Measurements from ENCODE around the gene TM6SF1.
A peak's percentile ranks its signal among the peaks of the same experiment; 100 is the strongest.
"Not testable (repeated sequence)": the region's sequence is repeated elsewhere in the genome, so short reads cannot be mapped to it uniquely, and the experiment has no call there.

TM6SF1 gene

DNA sequence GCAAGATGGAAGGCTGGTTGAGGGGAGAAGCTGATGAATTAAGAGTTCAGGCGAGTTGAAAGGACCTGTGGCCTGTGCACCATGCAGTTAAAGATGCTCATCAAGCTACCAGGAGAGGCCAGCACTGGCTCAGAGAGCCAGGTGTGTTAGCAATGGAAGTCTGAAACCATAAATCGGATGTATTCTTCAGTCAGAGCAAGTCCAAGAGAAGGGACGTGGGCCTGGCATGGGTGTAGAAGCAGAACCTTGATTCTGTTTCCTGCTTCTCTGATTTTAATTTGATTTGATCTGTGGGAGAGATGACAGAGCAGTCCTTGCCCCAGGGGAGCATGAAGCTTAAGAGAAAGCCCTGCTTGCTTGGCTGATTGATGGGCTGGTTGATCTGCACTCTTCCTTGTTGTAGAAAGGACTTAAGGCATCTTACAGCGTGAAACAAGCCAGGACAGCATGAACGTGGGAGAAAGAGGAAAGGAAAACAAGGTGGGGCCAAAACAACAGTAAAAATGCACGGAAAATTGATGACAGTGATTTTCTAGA lies 10.9 kb downstream of the TM6SF1 start:
- no peak for DNase-seq

DNA sequence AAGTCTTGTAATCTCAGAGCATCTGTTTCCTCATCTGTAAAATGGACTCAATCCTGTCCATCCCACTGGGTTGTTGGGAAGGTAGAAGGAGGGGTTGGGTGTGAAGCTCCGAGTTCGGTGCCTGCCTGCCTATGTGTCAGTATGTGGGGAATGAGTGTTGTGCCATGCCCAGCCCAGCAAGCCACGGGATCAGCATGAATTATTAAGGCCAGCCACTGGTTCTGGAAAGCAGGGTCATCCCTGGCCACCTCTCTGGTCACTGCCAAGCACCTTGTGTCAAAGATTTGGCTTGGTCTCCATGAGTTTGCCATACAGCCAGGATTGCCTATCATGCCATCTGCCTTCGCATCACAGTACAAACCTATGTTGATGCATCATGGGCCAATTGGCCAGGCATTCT lies 11.5 kb downstream of the TM6SF1 start:
- no peak for DNase-seq

DNA sequence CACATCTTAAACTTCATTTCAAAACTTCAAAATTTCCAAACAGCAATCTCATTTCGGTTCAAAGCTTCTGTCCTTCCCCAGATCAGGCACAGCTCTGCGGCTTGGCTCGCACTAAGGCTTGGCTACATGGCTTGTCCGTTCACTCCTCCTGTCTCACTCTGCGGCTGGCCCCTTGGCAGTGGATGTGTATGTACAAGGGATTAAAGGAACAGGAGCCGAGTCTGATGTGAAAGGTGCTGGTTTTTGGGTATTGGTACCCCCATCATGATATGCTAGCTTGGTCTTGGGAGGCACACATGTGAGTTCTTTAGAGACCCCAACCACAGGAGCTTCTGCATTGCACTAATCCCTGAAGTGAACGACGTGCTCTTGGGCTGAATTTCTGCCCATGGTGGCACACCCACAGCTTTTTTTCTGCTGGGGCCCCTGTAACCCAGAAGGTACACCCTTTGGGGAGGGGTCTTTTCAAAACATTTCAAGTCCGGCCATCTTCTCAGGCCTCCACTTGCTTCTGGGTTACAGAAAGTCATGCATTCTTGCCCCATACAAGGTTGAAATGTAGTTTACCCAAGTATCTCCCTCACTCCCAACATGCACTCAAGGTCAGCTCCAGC lies 12.6 kb downstream of the TM6SF1 start:
- DNase-seq = no peak

DNA sequence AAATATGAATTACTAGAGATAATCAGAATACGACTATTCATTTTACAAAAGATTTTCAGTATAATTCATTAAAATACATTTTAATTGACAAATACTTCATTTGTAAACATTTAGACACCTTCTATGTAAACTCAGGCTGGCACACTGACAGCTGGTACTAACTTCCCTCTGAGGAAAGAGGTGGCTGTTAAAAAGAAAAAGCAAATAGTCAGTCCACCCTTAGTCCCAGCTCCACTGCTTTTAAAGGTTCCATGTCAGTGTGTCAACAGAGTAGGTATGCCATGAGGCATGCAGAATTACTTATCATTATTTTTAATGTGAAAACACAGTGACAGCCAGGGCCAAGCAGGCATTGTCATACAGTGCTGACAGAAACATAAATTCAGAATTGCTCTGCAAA lies 16.1 kb downstream of the TM6SF1 start:
- DNase-seq = no peak

DNA sequence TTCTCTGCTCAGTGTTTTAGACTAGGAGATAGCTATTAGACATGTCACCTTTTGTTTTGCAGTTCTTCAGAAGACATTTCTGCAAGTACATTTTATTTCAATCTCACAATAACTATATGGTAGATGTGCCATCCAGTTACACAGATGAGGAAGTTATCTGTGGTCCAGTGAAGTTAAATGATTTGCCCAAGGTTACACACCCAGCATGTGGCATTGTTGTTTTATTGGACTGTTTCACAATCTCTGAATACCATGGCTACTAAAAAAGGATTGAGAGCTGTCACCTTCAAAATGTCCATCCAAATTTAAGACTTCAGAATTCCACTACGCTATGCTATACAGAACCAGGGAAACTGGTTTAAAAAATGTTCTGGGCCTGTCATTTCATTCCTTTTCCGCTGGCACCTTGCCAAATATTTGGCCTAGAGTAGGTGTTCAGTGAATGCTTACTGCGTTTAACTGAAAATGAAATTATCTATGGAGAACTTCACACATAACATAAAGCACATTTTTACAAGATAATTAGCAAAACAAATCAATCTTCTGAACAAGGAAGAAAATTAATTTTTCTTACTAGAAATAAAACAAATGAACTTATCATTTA lies 20.2 kb downstream of the TM6SF1 start:
- DNase-seq = no peak

DNA sequence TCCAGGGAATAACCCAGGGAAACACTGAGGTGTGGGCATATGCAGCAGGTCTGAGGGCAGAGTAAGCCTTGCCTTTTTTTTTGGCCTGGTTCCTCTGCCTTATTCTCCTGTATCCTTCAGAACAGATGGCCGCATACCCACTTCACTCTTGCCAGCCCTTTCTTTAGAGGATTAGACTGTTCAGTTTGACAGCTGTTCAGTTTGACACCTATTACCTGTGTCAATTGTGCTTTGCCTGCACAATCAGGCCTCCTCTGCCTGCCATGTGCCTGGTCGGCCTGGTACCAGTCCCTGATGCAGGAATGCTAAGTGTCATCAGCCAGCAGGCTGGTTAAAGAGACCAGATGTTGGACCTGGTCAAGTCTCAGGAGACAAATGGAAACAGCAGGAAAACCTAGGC lies 22.3 kb downstream of the TM6SF1 start:
- no peak for DNase-seq

DNA sequence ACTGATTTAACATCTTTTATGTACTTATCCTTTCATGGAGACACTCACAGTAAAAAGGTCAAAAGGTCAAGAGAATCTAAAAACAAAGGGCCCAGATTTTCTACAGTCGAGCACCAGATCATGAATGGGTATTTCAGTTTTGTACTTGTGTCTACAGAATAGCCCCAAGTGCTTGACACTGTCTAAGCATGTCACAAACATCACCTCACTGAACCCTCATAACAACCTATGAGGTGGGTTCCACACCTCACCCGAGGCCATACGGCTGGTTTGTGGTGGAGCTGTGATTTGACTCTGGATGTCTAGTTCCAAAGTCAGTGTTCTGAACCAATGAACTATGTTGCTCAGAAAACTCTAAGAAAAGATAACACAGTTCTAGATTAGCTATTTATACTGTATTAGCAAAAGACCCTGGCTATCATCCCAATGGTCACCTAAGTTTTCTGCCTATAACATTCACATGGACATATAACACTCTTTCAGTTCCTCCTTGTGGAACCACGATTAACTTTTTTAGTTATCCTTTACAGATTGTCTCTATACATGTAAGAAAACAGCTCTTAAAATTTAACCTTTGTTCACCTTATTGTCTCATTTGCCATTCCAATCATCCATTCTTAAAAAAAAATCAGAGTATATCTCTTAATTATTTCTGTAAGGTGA lies 25.5 kb downstream of the TM6SF1 start:
- no peak for DNase-seq

DNA sequence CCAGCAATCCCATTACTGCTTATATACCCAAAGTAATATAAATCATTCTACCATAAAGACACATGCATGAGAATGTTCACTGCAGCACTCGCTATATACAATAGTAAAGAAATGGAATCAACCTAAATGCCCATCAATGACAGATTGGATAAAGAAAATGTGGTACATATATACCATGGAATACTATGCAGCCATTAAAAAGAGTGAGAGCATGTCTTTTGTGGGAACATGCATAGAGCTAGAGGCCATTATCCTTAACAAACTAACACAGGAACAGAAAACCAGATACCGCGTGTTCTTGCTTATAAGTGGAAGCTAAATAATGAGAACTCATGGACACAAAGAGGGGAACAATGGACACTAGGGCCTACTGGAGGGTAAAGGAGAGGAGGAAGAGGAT lies 34.7 kb downstream of the TM6SF1 start:
- DNase-seq = not testable (repeated sequence)

DNA sequence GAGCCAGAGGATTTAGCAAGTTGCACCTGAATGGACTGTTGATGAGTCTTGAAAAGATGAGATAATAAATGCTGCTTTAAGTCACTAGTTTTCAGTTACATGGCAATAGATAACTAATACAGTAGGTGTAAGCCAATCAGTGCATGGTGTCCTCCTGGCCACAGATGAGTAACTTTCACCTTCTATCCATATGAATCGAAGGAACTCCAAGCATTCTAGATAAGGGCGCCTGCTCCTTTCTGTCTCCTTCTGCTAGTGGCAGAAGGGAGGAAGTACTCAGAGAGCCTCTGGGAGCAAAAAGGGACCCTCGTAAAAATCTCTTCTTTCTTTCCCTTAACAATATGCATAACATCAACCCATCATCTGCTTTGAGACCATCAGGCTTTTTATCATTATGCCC lies 37.3 kb downstream of the TM6SF1 start:
- DNase-seq = no peak

DNA sequence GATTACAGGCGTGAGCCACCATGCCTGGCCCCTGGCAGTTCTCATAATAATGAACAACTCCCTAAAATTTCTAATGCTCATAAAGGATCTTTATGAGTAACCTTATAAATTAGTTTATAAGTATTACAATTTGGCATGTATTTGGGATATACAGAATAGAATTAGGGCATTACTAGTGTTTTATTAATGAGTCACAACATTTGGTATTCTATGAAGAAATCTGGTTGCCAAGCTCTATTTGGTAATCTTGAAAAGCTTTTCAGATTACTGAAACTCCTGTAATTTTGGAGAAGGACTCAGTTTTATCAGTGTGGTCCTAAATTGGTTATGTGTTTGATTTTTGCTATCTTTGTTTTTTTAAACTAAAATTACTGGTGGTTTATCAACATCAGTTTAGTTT lies 45.8 kb downstream of the TM6SF1 start:
- DNase-seq = no peak

DNA sequence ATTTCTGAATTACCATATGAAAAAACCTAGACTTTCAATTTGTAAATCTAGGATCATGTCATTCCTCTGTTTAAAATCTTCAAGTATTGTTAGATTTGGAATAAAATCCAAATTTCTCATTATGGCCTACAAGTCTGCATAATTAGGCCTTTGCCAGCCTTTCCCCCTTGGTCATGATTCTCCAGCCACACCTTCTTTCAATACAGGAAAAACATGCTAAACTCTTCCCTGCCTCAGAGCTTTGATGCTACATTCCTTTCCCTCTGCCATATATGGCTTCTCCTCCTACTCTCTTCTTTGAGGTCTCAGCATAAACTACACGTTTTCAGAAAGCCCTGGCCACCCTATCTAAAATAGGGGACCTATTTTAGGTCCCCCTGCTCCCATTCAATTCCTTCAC lies 48.5 kb downstream of the TM6SF1 start:
- no peak for DNase-seq

DNA sequence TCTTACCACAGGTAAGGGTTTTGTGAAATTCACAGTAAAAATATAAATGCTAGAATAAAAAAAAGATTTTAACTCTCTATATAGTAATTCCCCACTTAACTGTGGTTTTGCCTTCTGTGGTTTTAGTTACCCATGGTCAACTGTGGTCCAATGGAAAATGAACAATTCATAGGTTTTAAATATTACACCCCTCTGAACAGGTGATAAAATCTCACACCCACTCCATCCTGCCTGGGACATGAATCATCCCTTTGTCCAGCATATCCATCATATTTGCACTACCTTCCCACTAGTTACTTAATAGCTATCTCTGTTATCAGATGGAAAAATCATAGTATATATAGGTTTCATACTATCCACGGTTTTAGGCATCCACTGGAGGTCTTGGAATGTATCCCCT lies 50.9 kb downstream of the TM6SF1 start:
- no peak for DNase-seq

DNA sequence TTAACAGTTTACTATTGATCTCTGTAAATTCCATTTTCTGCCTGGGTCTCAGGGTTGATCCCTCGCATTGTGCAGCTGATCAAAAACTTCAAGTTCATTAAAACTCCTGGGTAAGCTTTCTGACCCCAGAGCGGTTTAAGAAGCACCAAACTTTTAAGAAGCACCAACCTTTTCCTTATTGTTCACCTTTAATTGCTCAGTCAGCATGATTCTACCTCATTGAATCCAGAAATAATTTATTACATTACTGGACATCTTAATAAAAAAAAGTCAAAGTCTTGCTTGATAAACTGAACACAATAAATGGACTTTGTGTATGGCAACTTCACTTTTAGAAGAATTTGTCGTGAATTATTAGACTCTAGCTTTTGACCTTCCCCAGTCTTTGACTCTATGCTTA lies 53.3 kb downstream of the TM6SF1 start:
- DNase-seq = no peak

DNA sequence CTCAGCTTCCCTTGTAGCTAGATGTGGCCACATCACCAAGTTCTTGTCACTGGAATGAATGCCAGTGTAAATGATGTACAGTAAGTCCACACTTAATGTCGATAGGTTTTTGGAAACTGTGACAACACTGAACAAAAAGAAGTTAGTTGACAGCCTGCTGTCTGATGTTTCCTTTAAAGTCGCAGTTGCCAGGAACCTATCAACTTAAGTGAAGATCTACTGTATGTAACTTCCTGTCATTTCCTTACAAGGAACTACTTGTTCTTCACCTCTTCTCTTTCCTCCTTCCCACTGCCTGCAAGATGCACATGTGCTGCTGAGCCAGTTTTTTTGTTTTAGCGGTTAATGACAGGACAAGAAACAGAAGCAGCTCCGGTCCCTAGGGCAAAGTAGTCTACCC lies 55.6 kb downstream of the TM6SF1 start:
- peak in 1 of 4 experiments; percentile 9 for DNase-seq

DNA sequence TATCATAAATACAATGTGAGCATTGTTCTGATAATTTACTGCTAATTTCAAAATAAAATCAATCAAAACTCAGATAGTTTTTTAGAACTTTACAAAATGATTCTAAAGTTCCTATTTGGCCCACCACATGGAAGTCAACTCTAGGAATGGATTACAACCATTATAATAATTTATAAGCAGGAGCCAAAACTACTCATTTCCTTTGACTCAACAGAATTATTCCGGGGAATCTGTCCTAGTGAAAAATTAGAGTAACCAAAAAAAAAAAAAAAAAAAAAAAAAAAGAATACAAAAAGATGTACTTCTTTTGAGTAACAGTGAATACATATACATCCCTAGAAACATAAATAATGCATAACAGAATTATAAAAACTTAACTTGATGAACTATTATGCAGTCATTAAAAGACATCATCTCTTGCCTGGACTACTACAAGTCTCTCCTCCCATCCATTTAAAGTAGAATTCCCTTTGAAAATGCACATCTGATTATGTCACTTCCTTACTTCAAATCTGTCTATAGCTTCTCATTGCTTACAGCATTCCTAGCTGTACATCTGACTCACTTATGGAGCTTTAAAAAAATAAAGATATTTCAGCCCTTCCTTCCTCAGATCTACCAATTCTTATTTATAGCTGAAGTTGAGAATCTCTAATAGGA lies 56.8 kb downstream of the TM6SF1 start:
- DNase-seq = no peak

DNA sequence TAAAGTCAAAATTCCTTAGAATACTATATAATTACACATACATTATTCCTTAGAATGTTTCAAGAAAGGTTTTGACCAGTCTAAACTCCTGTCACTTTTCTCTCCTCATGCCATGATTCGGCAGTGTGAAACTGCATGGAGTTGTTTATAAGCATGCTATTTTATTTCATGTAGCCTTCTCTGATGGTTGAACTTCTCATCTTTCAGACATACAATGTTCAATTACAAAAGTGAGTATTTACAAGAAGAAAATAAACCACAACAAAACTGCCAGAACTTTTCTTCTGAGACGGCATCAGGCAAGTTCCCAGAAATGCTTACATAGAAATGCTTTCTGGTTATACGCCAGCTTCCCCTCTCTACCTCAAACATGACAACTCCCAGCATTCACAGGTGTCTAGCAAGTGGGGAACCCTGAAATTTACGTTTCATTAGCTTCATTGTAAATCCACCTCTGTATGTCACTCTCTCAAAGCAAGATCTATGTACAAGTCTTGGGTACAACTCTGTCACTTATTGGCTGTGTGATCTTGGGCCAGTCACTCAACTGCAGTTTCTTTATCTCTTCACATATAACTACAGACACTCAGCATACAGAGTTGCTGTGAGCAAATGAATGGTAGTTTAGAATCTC lies 57.4 kb downstream of the TM6SF1 start:
- no peak for DNase-seq

DNA sequence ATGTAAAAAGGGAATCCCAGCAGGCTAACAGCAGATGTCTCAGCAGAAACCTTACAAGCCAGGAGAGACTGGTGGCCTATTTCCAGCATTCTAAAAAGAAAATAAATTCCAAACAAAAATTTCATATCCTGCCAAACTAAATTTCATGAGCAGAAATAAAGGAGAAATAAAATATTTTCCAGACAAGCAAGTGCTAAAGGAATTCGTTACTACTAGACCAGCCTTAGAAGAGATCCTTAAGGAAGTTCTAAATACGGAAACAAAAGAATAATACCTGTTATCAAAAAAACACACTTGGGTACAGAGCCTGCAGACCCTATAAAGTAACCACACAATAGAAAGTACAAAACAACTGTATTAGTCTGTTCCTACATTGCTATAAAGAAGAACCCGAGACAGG lies 58.8 kb downstream of the TM6SF1 start:
- no peak for DNase-seq

DNA sequence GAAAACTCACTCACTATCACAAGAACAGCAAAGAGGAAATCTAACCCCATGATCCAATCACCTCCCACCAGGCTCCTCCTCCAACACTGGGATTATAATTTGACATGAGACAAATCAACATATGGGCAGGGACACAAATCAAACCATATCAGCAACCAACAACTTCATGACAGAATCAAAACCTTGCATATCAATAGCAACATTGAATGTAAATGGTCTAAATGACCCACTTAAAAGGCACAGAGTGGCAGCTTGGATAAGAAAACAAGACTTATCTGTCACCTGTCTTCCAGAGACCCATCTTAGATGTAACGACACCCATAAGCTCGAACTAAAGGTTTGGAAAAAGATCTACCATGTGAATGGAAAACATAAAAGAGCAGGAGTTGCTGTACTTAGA lies 59.4 kb downstream of the TM6SF1 start:
- DNase-seq = peak in 2 of 4 experiments; percentile 4

DNA sequence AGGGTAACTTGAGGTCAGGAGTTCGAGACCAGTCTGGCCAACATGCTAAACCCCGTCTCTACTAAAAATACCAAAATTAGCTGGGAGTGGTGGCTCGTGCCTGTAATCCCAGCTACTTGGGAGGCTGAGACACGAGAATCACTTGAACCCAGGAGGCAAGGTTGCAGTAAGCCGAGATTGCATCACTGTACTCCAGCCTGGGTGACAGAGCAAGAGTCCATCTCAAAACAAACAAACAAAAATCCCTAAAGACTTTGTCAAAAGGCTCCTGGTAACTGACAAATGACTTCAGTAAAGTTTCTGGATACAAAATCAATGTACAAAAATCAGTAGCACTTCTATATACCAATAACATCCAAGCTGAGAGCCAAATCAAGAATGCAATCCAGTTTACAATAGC lies 62.1 kb downstream of the TM6SF1 start:
- not testable (repeated sequence) for DNase-seq

DNA sequence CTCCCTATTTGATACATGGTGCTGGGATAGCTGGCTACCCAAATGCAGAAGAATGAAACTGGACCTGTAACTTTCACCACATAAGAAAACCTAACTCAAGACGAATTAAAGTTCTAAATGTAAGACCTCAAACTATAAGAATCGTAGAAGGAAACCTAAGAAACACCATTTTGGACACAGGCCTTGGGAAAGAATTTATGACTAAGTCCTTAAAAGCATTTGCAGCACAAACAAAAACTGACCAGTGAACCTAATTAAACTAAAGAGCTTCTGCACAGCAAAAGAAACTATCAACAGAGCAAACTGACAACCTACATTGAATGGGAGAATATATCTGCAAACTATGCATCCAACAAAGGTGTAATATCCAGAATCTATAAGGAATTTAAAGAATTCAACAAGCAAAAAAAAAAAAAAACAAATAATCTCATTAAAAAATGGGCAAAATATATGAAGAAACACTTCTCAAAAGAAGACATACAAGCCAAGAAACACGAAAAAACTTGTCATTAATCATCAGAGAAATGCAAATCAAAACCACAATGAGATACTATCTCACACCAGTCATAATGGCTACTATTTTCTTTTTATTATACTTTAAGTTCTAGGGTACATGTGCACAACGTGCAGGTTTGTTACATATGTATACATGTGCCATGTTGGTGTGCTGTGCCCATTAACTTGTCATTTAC lies 63.2 kb downstream of the TM6SF1 start:
- no peak for DNase-seq

DNA sequence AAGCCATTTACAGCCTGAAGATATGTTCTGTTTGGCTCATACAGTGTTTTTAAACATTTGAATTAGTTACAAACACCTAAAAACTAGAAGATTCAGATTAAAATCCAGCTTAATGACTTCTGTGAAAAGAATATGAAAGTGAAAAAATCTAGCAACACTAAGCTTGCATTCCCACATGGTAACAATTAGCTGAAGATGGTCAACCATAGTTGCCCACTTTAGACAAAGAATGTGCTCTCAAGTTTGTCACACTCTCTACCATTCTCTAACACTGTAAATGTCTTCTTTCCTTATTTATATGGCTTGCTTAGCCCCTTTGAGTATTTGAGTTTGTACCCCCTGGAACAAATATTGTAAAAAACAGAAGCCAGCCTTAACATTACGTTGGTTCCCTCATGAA lies 67.4 kb downstream of the TM6SF1 start:
- DNase-seq = no peak

DNA sequence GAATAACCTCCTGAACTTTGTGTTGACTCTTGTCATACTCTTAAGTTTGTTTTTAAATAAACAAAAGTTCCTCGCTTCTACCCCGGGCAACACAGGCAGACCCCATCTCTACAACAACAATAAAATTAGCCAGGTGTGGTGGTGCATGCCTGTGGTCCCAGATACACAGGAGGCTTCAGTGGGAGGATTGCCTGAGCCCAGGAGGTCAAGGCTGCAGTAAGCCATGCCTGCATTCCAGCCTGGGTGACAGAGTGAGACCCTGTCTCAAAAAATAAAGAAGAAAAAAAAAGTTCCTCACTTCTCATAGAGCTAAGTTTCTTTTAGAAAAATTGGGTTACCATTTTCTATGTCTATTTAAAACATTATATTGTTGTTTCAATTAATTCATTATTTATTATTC lies 70.9 kb downstream of the TM6SF1 start:
- DNase-seq = no peak

All from suppressor macrophage (primary cell).